Body of pancreas (tissue), 4 donors: ENCODE results near the gene LAG3.

Experiments used
- POLR2A ChIP-seq, 3 donors: fragments of 450-650 bp; IDR thresholded peaks; one replicate each; pipeline ENCODE4 v1.6.1; 2016; ENCODE audit warnings: antibody characterized with exemption in 3 of 3, mild to moderate bottlenecking in 2 of 3
- TF ChIP-seq, protein P1 (sequence below), 7 experiments: fragments of 450-650 bp in 4 of 7; fragments of 200-600 bp in 3 of 7; sonication (generic) in 3 of 7; IDR thresholded peaks; one replicate each; pipeline ENCODE4 v1.5.1; 2016 to 2019; ENCODE audit warnings: antibody characterized with exemption in 7 of 7

DNA sequence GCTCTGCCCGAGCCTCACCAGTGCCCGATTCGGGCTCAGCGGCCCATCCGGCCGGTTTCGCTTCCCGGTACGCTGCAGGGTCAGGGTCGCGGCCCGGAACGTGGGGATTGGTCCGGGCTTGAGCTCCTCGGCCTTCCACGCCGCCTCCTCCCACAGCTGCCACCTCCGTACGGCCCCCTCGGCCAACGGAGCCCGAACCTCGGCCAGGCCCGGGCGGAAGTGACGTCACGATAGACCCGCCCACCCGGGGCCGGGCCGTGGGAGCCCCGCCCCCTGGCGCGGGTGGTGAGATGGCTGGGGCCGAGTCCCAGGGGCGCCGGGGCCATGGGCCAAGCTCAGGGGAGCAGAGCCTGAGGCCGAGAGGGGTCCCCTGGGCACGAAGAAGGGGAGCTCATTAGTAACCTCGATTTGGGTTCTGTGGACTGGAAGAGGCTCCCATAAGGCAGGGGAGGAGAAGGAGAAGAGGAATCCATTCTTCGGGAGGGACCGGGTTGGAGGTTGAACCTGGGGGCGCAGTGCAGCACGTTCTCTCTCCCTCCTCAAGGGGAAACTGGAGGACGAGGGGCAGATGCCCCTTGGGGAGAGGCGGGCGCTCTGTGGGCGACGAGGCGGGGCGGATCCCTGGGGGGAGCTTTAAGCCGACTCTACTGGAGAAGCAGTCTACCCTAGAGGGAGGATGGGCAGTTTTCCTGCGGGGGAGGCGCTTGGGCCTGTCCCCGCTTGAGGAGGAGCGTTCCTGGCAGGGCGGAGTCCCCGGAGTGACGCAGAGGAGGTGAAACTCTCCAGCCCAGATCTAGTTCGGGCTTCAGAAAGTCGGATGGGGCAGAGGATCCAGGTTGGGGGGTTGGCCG is 19.2 kb upstream of the LAG3 start, which contains the start of gene MLF2:
- TF ChIP-seq POLR2A (IDR thresholded peaks at IDR 0.05), result peak; percentile 70 to 95 (median 92)
- TF ChIP-seq, protein P1, sequence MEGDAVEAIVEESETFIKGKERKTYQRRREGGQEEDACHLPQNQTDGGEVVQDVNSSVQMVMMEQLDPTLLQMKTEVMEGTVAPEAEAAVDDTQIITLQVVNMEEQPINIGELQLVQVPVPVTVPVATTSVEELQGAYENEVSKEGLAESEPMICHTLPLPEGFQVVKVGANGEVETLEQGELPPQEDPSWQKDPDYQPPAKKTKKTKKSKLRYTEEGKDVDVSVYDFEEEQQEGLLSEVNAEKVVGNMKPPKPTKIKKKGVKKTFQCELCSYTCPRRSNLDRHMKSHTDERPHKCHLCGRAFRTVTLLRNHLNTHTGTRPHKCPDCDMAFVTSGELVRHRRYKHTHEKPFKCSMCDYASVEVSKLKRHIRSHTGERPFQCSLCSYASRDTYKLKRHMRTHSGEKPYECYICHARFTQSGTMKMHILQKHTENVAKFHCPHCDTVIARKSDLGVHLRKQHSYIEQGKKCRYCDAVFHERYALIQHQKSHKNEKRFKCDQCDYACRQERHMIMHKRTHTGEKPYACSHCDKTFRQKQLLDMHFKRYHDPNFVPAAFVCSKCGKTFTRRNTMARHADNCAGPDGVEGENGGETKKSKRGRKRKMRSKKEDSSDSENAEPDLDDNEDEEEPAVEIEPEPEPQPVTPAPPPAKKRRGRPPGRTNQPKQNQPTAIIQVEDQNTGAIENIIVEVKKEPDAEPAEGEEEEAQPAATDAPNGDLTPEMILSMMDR (IDR thresholded peaks at IDR 0.05), result peak in 6 of 7 experiments; percentile 90 to 99 (median 98)
